ENCODE measurements around the gene RELN.

- TF ChIP-seq EZH2 (IDR thresholded peaks at IDR 0.05; ENCODE audit: low read length) (no peak), CTCF (optimal IDR thresholded peaks at IDR 0.05 in 1 of 3, IDR thresholded peaks at IDR 0.05 in 1 of 3, conservative IDR thresholded peaks at IDR 0.05 in 1 of 3; ENCODE audit: extremely low read depth in 1 of 3, insufficient read depth in 2 of 3, low read length in 3 of 3) (no peak)
Measured at GRCh38 chr7:103521937-103522336, 467.5 kb downstream of the RELN start.

Data from keratinocyte (primary cell).